Measurements from ENCODE around the gene CACNA1H.
"Not testable (repeated sequence)": the region's sequence is repeated elsewhere in the genome, so short reads cannot be mapped to it uniquely, and the experiment has no call there.

CACNA1H gene

GRCh38 chr16:1230471-1231212 is 77.7 kb downstream of the CACNA1H start:
- not testable (repeated sequence) for DNase-seq (ENCODE audit: low read depth); H3K4me3 ChIP-seq (ENCODE audit: low read length)

GRCh38 chr16:1231301-1231700 is 78.4 kb downstream of the CACNA1H start:
- H3K4me3 ChIP-seq (ENCODE audit: low read length); DNase-seq (ENCODE audit: low read depth): not testable (repeated sequence)

DNA sequence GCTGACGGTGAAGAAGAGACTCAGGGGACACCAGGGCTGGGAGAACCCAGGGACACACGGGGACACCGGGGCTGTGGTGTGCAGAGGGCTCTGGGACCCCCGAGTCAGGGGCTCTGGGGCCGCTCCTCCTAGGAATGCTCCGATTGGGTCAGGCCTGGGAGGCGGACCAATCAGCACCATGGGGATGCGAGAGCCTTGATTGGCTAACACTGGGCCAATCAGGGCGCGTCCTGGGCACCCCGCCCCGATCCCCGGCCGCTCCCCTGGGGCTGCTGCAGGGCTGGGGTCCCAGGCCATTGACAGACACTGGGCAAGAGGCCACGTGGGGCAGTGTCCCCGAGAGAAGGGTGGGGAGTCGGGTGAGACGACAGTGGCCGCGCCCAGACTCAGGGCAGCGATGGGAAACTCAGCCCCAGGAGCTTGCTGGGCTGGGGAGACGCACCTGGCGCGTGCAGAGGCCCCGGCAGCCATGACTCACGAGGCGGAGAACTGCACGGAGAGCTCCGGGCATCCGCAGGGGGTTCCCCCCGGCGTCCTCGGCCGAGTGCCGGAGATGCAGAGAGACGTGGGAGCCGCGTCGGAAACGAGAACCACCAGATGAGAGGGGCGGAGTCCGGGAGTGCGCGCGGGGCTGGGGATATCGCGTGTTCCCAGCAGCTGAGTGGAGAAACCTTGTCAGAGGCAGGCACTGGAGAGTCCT is 79.3 kb downstream of the CACNA1H start:
- not testable (repeated sequence) for DNase-seq (ENCODE audit: low read depth); H3K4me3 ChIP-seq (ENCODE audit: low read length)

GRCh38 chr16:1236659-1237058 is 83.8 kb downstream of the CACNA1H start:
- DNase-seq (ENCODE audit: low read depth); H3K4me3 ChIP-seq (ENCODE audit: low read length): not testable (repeated sequence)

GRCh38 chr16:1237990-1238389 is 85.1 kb downstream of the CACNA1H start:
- no peak overlapping the region for H3K4me3 ChIP-seq (ENCODE audit: low read length)
- TF ChIP-seq, protein P1, sequence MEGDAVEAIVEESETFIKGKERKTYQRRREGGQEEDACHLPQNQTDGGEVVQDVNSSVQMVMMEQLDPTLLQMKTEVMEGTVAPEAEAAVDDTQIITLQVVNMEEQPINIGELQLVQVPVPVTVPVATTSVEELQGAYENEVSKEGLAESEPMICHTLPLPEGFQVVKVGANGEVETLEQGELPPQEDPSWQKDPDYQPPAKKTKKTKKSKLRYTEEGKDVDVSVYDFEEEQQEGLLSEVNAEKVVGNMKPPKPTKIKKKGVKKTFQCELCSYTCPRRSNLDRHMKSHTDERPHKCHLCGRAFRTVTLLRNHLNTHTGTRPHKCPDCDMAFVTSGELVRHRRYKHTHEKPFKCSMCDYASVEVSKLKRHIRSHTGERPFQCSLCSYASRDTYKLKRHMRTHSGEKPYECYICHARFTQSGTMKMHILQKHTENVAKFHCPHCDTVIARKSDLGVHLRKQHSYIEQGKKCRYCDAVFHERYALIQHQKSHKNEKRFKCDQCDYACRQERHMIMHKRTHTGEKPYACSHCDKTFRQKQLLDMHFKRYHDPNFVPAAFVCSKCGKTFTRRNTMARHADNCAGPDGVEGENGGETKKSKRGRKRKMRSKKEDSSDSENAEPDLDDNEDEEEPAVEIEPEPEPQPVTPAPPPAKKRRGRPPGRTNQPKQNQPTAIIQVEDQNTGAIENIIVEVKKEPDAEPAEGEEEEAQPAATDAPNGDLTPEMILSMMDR (conservative IDR thresholded peaks at IDR 0.05; ENCODE audit: low read depth, low read length): no peak
- DNase-seq (ENCODE audit: low read depth): no peak

GRCh38 chr16:1238909-1239308 is 86.0 kb downstream of the CACNA1H start:
- not testable (repeated sequence) for DNase-seq (ENCODE audit: low read depth); H3K4me3 ChIP-seq (ENCODE audit: low read length)

- H3K4me3 ChIP-seq (ENCODE audit: low read length); DNase-seq (ENCODE audit: low read depth): not testable (repeated sequence)
Observed at GRCh38 chr16:1239575-1239974, 86.7 kb downstream of the CACNA1H start.

DNA sequence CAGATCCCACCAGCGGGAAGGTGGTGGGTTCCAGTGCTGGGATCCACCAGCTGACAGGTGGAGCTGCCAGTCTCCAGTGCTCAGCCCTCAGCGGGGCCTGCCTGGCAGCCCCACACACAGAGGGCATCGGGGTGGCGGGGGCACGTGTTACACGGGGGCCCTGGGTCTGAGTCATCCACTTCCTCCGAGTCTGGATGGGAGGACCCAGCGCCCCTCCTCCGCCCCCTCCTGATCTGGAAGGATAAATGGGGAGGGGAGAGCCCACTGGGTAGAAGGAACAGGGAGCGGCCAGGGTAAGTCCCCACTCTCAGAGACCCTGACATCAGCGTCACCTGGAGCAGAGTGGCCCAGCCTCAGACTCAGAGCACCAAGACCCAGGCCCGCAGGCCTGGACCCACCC is 87.5 kb downstream of the CACNA1H start, which contains the start of gene TPSAB1:
TSS of gene TPSAB1 (plus strand) at position 270 of the 400 bp plus-strand sequence. CDS start 234 bp downstream, outside the sequence.
- DNase-seq (ENCODE audit: low read depth); H3K4me3 ChIP-seq (ENCODE audit: low read length): not testable (repeated sequence)

GRCh38 chr16:1241081-1241480 is 88.2 kb downstream of the CACNA1H start:
- not testable (repeated sequence) for DNase-seq (ENCODE audit: low read depth); H3K4me3 ChIP-seq (ENCODE audit: low read length)

DNA sequence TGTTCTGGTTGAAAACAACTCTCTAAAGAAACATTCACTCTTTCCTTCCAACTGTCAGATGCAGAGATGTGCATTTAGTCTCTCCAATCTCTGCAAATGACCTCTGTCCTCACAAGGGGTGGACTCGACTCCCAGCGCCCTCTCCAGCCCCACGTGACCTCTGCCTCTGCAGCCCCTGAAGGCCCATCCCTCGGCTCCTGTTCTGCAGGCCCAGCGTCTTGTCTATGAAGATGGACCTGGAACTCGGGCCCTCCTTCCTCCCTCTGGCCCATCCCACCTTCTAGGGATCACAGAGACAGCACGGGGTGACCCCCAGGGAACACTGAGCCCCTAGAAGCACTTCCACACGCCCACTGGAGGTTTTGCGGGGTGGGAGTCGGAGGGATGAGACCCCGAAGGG is 90.5 kb downstream of the CACNA1H start:
- DNase-seq (ENCODE audit: low read depth); H3K4me3 ChIP-seq (ENCODE audit: low read length): not testable (repeated sequence)

GRCh38 chr16:1243907-1244850 is 91.3 kb downstream of the CACNA1H start:
- not testable (repeated sequence) for H3K4me3 ChIP-seq (ENCODE audit: low read length); DNase-seq (ENCODE audit: low read depth)

GRCh38 chr16:1244881-1245280 is 92.0 kb downstream of the CACNA1H start:
- TF ChIP-seq, protein P1 (conservative IDR thresholded peaks at IDR 0.05; ENCODE audit: low read depth, low read length): no peak
- DNase-seq (ENCODE audit: low read depth): no peak
- no peak overlapping the region for H3K4me3 ChIP-seq (ENCODE audit: low read length)
